PC-3 (cell line): ENCODE data around the gene MTHFR. TPM values are rescaled to one million over a fixed set of nuclear protein-coding genes. Genes with fewer than 3 reads are reported as not detected.
A peak's percentile ranks its signal among the peaks of the same experiment; 100 is the strongest.

Experiments
- ATAC-seq: fragments of 200-7000 bp; cut with Tn5 transposase; 2 replicates; pipeline ENCODE4 v1.9.1; 2020; ENCODE audit warnings: mild to moderate bottlenecking, moderate library complexity
- BruUV-seq: library from RNA; stranded (reverse); fragments of 400-500 nt; replicated peaks from 2 replicates; lab custom pipeline; 2021; lab: Mats Ljungman, UMichigan
- CTCF ChIA-PET: fragments of 300-600 bp; sonication (Branson Sonifier 250); formaldehyde crosslinking; loops from one replicate; lab custom pipeline; 2022; ENCODE audit warnings: antibody characterized with exemption; lab: Charles Lee
- POLR2A ChIA-PET: fragments of 300-600 bp; sonication (Branson Sonifier 250); formaldehyde crosslinking; loops from one replicate; lab custom pipeline; 2022; ENCODE audit warnings: antibody characterized with exemption; ENCODE audit not compliant: unreplicated experiment; lab: Charles Lee
- DNase-seq: peaks from one replicate; pipeline ENCODE4 v3.0.0-alpha.2; 2015
- H2AFZ ChIP-seq: fragments of 300-600 bp; sonication (generic); 2 replicates; pipeline ENCODE4 v1.6.0; 2016; ENCODE audit warnings: antibody characterized with exemption, low read length
- H3F3A ChIP-seq: fragments of 300-600 bp; sonication (generic); one replicate; pipeline ENCODE4 v1.6.0; 2017; ENCODE audit warnings: antibody characterized with exemption, low read length, control low read depth, mild to moderate bottlenecking; ENCODE audit not compliant: unreplicated experiment
- H3K27ac ChIP-seq: fragments of 300-600 bp; sonication (generic); 2 replicates; pipeline ENCODE4 v1.5.1; 2016; ENCODE audit warnings: mild to moderate bottlenecking, low read length
- H3K27me3 ChIP-seq: fragments of 300-600 bp; sonication (generic); 2 replicates; pipeline ENCODE4 v1.6.1; 2016; ENCODE audit warnings: low read length, mixed read lengths
- H3K36me3 ChIP-seq: fragments of 300-600 bp; sonication (generic); 2 replicates; pipeline ENCODE4 v1.6.1; 2016; ENCODE audit warnings: low read depth, mixed run types, low read length, mixed read lengths
- H3K4me1 ChIP-seq: fragments of 300-600 bp; sonication (generic); 2 replicates; pipeline ENCODE4 v1.5.1; 2016; ENCODE audit warnings: low read length; ENCODE audit not compliant: insufficient read depth
- H3K4me2 ChIP-seq: fragments of 300-600 bp; sonication (generic); 2 replicates; pipeline ENCODE4 v1.6.0; 2016; ENCODE audit warnings: low read length
- H3K4me3 ChIP-seq: fragments of 300-600 bp; sonication (generic); 2 replicates; pipeline ENCODE4 v1.5.1; 2016; ENCODE audit warnings: mild to moderate bottlenecking, low read length, mixed read lengths
- H3K79me2 ChIP-seq: fragments of 300-600 bp; sonication (generic); 2 replicates; pipeline ENCODE4 v1.6.1; 2017; ENCODE audit warnings: low read length, mixed read lengths
- H3K9ac ChIP-seq: fragments of 300-600 bp; sonication (generic); 2 replicates; pipeline ENCODE4 v1.6.0; 2016; ENCODE audit warnings: mild to moderate bottlenecking, low read length
- H3K9me2 ChIP-seq: fragments of 300-600 bp; sonication (generic); replicated peaks from 2 replicates; pipeline ENCODE4 v1.6.1; 2016; ENCODE audit warnings: mixed run types, low read length, mixed read lengths
- H3K9me3 ChIP-seq: fragments of 300-600 bp; sonication (generic); 2 replicates; pipeline ENCODE4 v1.6.1; 2016; ENCODE audit warnings: low read length, mixed read lengths
- H4K20me1 ChIP-seq: fragments of 300-600 bp; sonication (generic); 2 replicates; pipeline ENCODE4 v1.6.1; 2016; ENCODE audit warnings: low read length, mixed read lengths
- EZH2 ChIP-seq: fragments of 300-600 bp; sonication (generic); IDR thresholded peaks from one replicate; pipeline ENCODE4 v1.6.1; 2017; ENCODE audit warnings: antibody characterized with exemption, mild to moderate bottlenecking, low read length; ENCODE audit not compliant: unreplicated experiment
- EZH2phosphoT487 ChIP-seq: fragments of 300-600 bp; sonication (generic); IDR thresholded peaks from 2 replicates; pipeline ENCODE4 v1.6.1; 2018; ENCODE audit warnings: mild to moderate bottlenecking, antibody characterized with exemption, low read length, borderline replicate concordance
- intact Hi-C: fragments of 100-400 bp; cut with micrococcal nuclease; formaldehyde crosslinking; loops from 2 replicates; pipeline ENCODE4 v1.9.0; 2023
- total RNA-seq: library from RNA; depleted of rRNA; stranded (reverse); fragments of >200 nt; gene quantifications from 2 replicates; pipeline ENCODE4 v1.2.3, GENCODE V29; 2014
- TF ChIP-seq, protein P1 (sequence below): fragments of 300-600 bp; sonication (generic); conservative IDR thresholded peaks from 2 replicates; pipeline ENCODE4 v1.5.1; 2017; ENCODE audit warnings: antibody characterized with exemption, low read depth, mild to moderate bottlenecking, low read length

The MTHFR gene
- total RNA-seq, 1 experiment from 2014 or later = 13.2 TPM

DNA sequence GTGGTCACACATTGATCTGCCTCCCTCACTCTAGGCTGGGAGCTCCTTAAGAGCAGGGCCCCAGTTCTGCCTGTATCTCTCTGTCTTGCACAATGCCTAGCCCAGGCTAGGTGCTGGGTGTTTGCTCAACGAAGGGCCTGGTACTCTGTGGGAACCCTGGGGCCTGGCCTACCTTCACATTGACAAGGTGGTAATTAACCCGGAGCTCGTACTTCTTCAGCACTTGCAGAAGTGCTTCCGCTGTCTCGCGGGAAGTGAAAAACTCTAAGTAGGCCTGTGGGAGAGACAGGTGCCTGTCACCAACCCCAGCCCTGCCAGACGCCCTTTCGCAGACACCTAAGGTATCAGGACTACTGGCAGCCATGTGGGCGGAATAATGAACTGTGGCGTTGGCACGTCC, 13.7 kb downstream of the MTHFR start:
- ChIA-PET POLR2A (no interaction called here), CTCF (no interaction called here)
- no peaks in the 10 kb centered on the region for H3K9me2 ChIP-seq
- no peaks in the 10 kb centered on the region for H3K27me3 ChIP-seq
- H2AFZ ChIP-seq = no peak overlapping the region
- H3K4me2 ChIP-seq = no peak overlapping the region
- TF ChIP-seq EZH2phosphoT487 (no peak), EZH2 (no peak)
- TF ChIP-seq, protein P1, sequence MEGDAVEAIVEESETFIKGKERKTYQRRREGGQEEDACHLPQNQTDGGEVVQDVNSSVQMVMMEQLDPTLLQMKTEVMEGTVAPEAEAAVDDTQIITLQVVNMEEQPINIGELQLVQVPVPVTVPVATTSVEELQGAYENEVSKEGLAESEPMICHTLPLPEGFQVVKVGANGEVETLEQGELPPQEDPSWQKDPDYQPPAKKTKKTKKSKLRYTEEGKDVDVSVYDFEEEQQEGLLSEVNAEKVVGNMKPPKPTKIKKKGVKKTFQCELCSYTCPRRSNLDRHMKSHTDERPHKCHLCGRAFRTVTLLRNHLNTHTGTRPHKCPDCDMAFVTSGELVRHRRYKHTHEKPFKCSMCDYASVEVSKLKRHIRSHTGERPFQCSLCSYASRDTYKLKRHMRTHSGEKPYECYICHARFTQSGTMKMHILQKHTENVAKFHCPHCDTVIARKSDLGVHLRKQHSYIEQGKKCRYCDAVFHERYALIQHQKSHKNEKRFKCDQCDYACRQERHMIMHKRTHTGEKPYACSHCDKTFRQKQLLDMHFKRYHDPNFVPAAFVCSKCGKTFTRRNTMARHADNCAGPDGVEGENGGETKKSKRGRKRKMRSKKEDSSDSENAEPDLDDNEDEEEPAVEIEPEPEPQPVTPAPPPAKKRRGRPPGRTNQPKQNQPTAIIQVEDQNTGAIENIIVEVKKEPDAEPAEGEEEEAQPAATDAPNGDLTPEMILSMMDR = no peak
- BruUV-seq = no TSS peak
- H3K9ac ChIP-seq = no peak overlapping the region
- no peaks in the 10 kb centered on the region for H3F3A ChIP-seq
- H3K27ac ChIP-seq = no peak overlapping the region
- intact Hi-C loops = no loop called here
- H3K36me3 ChIP-seq = no peaks in the 10 kb centered on the region
- peaks cover 26% of the 10 kb centered on the region for H3K4me1 ChIP-seq
- H4K20me1 ChIP-seq = no peaks in the 10 kb centered on the region
- no peak overlapping the region for H3K4me3 ChIP-seq
- ATAC-seq (no peak), DNase-seq (no peak)
- no peaks in the 10 kb centered on the region for H3K79me2 ChIP-seq
- no peaks in the 10 kb centered on the region for H3K9me3 ChIP-seq

DNA sequence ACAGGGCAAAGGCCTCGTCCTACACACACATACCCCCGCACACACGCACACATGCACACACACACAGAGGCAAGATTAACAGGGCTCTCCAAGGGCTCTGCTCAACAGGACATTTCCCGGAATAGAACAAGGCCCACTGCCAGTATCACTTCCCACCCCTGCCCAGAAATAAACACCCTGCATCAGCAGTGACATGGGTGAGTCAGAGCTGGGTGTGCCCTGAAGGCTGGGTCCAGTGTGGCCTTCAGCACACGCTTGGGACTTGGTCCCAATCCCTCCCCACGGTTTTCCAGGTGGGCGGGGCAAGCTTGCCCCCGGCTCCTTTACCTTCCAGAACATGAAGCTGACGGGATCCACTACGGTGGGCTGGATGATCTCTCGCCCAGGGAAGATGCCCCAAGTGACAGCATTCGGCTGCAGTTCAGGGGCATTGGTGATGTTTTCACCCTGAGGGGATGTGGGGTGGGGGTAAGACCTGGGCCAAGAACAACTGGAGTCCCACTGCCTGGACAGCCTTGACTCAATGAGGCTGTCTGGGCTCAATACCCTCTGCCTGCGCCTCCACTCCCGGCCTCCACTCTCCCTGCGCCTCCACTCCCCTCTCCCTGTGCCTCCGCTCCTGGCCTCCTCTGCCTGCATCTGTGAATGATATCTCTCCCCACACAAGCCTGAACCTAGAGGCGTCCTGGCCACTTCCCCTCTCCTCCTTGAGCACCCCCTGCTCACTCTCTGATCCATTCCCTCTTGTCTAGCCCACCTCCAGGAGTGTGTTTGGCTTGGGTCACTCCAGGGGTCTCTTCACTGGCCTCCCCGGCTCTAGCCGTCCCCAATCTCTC, 14.7 kb downstream of the MTHFR start:
- peak overlapping the region; percentile 82 for H3K27ac ChIP-seq
- no peak overlapping the region for H2AFZ ChIP-seq
- TF ChIP-seq, protein P1 = no peak
- TF ChIP-seq EZH2 = no peak
- TF ChIP-seq EZH2phosphoT487 = no peak
- peaks cover 28% of the 10 kb centered on the region for H3K4me1 ChIP-seq
- DNase-seq (peak; percentile 91), ATAC-seq (peak; percentile 95)
- H4K20me1 ChIP-seq = no peaks in the 10 kb centered on the region
- H3K4me3 ChIP-seq = no peak overlapping the region
- H3F3A ChIP-seq = no peaks in the 10 kb centered on the region
- H3K79me2 ChIP-seq = no peaks in the 10 kb centered on the region
- H3K9me2 ChIP-seq = no peaks in the 10 kb centered on the region
- H3K36me3 ChIP-seq = no peaks in the 10 kb centered on the region
- BruUV-seq = no TSS peak
- H3K4me2 ChIP-seq = peak overlapping the region; percentile 58
- no peaks in the 10 kb centered on the region for H3K9me3 ChIP-seq
- peak overlapping the region; percentile 59 for H3K9ac ChIP-seq
- CTCF ChIA-PET = interaction anchor here (0.6 kb wide), 1 partner anchor 61 kb away, joined by 3 read pairs; no protein-coding TSS in a partner anchor
- no peaks in the 10 kb centered on the region for H3K27me3 ChIP-seq
- POLR2A ChIA-PET = interaction anchor here (1.0 kb wide), 1 partner anchor 13 kb away, joined by 15 read pairs; no protein-coding TSS in a partner anchor
- intact Hi-C loops = no loop called here
